AG08395 (cell line): ENCODE results near the gene NEGR1.

Source experiments
- DNase-seq: peaks from one replicate; pipeline ENCODE4 v3.0.0; 2012; ENCODE audit warnings: mixed read lengths, low spot score

NEGR1 gene

DNA sequence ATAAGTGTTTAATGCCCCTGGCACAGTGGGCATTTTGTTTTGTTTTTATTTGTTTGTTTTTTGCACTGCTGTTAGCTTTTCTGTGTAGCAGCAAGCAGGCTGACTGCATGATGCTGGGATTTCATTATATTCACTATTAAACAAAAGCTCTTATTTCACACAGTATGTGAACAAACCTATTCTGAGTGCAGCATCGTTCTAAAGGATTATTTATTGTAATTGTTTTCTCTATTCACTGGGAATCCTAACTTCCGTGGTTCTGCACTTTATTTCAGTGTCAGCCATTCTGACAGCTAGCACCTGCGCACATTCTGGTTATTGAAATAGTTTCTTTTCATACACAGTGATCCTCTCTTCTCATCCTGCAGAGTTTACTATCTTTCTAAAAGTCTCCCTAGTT lies 595.0 kb downstream of the NEGR1 start:
- no peak for DNase-seq

DNA sequence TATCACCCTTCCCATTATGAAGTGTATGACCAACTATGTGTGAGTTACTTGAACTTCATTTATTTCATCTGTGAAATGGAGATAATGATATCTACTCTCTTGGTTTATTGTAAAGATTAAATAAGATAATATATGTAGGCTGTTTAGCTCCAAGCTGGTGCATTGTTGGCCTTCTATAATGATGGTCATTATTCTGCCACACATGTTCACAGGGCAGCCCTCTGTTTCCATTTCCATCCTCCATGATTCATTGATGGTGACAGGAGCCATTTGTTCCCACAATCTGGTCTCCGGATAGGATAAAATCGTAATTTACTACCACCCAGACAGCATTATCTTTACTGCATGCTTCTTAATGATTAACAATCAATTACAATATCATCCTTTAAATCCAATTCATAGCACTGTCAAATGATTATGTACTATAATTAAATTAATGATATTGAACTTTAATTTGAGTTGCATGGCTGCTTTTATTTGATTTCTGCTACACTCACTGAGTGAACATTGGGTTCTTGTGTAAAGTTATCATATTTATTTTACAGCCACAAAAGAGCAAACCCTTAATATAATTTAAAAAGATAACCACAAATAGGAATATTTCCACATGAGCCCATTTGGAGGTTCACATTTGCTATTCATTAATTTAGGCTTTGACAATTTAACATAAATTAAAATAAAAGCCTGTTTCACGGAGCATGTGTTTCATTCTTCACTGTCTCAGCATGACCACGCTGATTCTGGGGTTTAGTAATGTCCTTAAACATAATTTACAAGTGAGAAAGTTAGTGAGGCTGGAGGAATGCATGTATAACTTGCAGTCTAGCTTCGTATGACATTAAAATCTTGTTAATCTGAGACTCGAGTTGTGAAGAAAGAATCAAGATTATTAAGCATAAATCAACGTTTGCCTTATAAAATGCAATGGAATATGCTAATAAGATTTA lies 605.1 kb downstream of the NEGR1 start:
- no peak for DNase-seq

DNA sequence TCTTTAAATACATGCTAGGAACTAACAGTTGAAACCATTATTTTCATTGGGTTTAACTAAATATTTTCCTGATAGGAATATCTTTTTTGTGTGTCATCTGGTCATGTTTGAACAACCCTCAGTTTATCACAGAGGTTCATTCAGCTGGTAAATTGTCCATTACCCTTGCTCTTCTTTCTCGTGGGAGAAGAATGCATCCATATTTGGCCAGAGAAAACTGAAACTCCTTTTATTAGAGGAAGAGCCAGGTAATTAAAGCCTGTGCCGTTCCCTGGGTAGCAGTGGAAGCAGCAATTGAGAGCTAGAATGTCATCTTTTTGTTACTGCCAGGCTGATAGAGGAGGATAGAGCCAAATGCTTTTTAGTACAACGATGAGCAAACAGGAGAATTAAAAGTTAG lies 614.3 kb downstream of the NEGR1 start:
- no peak for DNase-seq

DNA sequence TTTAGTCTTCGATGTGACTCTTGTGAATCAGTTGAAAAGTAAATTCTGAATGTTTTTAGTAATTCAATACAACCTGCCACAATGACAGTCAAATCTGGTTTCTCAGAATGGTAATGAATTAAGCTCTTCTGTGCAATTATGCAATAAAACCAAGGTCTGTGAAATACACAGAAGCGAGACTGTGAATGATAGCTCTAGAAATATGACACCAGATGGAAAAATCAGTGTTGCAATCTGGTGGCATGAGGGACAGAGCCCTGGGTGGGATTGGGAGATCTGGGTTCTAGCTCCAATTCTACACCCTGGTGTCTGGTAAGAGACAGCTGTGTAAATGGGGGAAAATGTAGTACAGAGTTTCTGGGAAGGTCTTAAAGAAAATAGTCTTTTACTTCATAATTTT lies 615.1 kb downstream of the NEGR1 start:
- DNase-seq: peak; percentile 7

DNA sequence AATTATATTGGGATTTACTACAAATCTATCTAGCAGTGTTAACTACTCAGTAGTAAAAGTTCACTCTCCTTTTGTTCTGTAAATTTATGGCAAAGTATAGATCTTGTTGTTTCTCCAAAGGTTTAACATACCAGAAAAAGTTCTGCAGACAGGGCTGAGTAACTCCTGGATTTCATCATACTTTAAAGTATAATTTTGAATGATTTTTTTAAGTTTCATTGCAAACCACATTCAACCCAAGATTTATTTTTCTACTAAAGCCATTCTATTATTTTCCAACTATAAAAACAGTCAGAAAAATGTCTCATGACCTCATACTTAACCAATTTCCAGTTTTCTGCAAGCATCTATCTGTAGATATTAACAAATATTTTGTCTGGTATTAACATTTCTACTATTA lies 615.7 kb downstream of the NEGR1 start:
- DNase-seq: no peak

DNA sequence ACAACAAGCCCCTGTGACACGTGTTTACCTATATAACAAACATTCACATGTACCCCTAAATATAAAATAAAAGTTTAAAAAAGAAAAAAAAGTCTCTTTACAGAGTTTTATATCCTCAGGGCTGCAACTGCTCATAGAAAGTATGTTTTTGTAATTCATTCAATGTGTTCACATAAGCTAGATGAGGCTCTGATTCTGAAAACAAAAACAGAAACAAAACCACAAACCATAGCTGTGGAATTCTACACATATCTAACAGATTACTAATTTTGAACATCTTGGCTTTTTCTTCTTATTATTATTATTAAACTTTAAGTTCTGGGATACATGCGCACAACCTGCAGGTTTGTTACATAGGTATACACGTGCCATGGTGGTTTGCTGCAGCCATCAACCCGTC lies 621.9 kb downstream of the NEGR1 start:
- peak; percentile 59 for DNase-seq

DNA sequence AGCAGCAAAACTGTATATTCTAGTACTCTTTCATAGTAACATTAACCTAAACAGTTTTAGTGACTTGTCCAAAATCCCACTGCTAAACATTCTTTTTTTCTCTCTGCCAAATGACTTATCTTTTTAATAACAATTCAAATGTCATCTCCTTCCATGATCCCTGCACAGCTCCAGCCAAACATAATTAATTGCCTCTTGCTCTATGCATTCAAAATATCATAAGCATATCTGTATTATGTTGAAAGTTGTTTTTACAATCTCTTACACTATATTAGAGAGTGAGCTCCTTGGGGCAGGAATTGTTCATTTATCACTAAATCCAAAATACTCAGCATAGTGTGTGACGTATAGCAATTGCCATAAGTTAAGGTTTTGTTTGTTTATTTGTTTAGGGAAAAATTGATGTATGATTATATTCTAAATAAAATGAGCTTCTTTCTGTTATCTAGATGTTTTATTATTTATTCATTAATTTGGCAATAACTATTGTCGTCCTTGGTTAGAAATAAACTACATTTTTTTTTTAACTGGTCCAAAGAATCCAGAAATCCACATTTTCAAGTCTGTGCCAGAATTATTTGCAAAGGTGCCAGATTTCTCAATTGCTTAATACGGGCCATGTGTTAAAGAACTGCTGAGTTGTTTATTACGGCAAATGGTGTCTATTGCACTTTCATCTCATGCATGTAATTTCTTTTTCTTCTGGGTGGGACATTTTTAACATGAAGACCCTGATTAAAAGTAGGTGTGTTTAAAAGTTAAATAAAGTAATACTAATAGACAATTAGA lies 624.3 kb downstream of the NEGR1 start:
- DNase-seq: peak; percentile 20

DNA sequence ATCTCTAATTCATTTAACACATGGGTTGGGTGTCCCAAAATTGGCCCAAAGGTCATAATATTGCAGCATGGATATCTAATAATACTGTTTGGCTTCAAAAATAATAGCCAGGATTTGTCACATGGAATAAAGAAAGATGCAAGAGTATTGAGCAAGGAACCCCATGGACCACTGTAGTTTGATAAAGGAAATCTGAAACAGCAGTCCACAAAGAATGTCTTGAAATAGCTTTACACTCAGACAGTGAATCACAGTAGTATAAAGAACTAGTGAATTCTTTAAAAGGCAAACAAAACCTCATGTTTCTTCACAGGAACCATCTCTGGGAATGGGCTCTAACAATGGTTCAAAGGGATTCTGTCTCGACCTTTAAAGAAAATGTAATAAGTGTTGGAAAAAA lies 625.4 kb downstream of the NEGR1 start:
- peak; percentile 42 for DNase-seq

DNA sequence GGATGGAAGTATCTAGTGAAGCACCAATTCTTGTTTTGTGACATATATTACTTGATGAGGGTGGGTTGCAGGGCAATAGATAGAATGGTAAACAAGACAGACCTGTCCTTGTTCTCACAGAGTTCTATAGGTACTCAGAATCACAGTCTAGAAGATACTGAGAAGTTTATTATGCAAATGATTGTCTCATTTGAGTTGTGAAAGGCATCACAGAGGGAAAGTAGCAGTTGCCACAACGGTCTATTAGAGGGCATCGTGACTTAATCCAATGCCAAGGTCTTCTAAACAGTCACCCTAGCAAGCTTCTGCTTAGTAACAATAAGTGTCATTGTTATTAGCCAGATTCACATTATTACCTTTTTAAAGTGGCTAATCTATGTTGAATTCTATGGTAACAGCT lies 626.7 kb downstream of the NEGR1 start:
- no peak for DNase-seq

DNA sequence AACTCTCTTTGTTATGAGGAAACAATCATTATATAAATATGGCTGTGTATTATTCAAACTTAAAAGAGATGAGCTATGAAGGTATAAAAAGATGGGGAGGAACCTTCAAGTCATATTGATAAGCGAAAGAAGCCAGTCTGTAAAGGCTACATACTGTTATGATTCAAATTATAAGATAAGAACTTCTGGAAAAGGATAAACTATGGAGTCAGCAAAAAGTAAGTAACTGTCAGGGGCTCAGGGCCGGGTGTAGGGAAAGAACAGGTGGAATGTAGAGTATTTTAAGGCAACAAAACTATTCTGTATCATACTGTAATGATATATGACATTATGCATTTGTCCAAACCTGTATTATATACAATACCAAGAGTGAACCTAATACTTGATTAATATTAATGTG lies 628.4 kb downstream of the NEGR1 start:
- DNase-seq: no peak

DNA sequence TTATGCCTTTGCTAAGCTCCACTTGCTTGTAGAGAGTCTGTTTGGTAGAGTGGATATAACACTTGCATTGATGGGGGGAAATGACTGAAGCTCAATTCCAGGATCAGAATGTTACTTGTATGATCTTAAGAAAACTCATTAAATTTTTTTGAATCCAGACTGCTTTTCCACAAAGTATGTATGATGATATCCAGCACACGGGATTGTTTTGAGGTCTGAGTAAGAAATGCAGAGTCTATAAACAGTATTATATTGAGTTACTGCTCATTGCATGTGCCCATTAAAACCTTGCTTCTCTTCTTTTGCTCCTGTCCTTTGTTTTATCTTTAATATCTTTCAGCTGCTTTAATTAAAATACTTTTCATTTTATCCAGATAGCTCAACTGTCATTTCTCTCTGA lies 631.1 kb downstream of the NEGR1 start:
- DNase-seq: no peak

DNA sequence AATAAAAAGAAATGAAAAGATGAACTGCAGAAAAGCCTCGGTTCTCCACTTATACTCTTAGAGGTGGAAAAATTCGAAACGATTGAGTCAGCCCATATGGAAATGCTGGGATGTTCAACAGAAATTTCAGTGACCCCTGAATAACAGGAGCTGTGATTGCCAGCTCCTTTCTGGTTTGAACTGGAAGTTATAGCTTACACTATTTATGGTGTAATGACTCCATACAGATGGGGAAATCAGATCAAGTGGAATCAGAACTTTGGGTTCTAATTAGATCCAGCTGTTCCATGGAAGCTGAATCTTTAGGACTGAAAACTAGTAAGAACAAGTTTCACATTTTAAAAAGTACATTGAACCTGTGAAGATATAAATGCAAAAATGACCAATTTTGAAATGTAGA lies 632.2 kb downstream of the NEGR1 start:
- DNase-seq: no peak

DNA sequence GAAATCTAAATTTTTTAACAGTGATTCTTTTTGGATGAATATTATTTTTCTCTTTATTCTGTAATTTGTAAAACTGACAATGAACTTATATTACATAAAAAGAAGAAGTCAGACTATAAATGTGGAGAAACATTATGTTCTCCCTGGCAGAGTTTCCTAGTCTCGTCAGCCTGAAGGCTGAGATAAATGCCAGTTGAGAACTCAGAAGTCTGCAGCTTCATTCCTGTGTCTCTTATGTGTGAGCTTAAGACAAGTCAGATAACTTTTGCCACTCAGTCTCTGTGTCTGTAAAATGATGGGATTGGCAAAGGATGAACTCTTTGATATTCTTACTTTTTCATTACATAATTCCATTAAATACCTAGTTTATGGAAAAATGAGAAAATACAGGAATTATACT lies 632.7 kb downstream of the NEGR1 start:
- DNase-seq: no peak

DNA sequence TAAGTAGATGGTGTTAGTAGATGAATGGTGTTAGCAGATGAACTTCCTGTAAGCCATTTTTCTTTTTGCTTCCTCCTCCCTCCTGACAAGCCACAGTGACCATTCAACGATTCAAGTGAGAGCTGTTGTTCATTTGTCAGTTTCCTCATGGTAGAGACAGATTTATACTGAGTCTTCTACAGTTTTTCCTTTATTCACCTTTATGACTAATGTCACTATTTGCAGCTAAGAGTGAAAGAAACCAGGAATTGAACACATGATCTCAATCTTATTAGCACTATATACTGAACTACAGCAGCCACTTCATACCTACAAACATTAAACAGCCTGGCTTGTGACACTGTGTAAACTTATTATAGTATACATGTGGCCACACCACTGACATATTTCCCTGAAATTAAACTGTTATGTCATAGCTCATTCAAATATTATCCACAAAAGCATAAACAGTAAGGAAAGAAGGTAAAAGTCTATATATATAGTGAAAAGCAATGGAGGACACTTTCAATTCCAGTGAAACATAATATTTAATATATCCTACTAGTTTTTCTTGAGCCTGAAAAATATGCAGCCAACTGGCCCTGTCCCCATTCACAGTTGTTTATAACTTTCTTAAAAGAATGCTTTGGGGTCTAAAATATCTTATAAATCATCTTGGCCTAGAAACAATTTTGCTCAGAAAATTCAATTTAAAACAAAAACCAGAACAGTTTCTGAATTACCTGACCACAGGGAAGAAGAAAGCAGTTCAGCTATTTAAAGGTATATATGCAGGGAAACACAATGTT lies 634.6 kb downstream of the NEGR1 start:
- DNase-seq: no peak

DNA sequence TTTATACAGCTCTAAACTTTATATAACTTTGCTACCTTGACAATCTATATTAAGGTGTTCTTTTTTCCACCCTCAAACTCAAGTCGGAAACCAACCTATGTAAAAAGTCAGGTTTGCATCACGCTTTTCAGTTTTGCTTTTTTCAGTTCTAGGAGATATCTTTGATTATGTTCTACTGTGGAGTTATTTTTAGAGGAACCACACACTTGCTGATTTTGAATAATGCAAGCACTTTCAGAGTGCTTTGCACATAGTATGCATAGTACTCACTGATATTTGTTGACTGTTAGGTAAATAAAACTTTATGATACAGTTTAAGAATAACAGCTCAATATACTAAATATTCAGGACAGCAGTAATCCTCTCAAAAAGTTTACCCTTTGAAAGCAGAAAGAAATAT lies 637.3 kb downstream of the NEGR1 start:
- DNase-seq: no peak

DNA sequence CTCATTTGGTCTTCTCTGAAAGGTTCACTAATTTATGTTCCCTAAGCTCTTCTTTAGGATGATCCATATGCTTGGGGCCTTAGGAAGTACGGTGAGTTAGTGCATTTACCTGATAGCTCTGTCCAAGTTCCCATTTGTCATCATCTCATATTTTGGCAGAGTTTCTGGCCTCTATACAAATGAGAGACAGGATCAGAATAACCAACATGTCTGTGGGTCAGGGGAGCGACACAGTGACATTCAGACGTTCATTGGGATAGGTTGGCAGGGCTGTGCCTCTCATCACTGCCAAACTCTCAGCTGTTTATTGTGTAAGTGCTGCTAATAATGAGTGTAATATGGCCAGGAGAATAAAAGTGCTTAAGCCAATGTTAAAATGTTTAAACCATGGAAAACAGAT lies 640.4 kb downstream of the NEGR1 start:
- DNase-seq: no peak

DNA sequence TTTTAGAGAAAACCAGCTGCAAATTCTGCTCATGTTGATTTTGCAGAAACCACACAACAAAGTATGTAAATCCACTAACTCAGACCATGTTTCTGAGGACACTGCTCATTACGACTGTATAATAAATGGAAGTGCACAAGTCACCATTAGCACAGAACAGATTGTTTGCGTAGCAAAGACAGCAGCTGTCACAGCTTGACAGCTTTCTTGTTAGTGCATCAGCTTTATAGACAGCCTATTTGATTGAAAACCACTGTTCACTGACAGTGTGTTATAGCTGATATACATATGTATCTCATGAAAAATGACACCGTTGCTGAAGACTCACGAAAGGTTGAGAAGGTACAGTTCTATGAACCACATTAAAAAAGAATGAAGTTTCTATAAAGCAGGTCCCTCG lies 641.3 kb downstream of the NEGR1 start:
- no peak for DNase-seq

DNA sequence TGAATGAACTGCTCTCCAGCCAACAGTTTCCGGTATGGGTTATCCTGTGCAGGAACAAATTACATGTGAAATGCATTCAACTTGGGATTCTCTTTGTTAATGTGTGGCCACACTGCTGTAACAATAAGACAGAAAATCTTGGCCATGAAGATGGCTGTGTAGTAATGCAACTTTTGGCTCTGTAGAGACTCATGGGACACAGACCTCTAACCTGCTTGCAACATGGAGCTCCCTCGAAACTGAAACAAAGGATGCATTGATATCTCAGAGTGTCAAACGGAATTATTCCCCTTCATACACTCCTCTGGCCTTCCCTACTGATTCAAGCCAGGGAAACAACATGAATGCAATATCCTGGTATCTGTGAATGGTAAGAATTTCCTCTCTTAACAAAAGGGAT lies 642.2 kb downstream of the NEGR1 start:
- DNase-seq: no peak

DNA sequence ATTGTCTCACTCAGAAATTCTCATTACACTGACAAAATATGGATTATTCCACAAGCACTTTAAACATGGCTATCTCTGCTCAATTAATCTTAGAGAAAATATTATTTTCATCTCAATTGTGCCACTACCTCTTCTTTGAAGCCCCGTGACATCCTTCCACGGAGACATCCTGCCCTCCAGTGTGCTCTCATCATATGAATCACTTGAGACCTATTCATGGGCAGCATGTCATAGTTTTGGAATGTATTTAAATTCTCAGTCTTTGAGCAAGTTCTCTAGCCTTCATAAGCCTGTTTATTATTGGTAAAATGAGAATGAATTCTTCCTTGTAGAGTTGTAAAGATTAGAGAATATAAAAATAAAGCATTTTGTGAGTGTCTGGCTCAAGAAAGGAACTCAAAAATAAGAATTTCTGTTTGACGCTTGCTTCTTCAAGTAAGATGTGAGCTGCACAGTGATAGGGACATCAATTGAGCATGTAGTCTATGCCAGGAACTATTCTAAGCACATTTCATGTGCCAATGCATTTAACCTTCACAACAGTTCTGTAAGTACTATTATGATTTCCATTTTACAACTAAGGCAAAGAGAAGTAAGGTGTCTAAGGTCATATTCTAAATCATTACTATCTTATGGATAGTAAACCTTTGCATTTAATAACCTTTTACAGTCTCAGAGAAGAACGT lies 644.1 kb downstream of the NEGR1 start:
- DNase-seq: peak; percentile 46

DNA sequence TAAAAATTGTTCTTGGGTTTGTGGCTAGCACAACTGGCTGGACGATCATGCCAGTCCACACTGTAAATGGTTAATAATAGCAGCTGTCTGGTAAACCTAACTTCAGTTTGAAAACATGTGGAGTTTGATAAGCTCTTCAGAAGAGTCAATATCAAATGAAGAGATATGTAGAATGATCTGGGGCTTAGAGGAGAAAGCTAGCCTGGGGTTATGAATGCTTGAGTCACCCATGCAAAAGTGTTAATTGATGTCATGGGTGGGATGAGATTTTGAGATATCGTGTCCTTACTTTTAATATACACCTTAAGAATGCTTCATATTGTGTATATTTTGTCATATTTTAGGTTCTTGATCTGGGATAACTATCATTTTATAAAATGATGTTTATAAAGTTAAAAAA lies 646.8 kb downstream of the NEGR1 start:
- DNase-seq: no peak

DNA sequence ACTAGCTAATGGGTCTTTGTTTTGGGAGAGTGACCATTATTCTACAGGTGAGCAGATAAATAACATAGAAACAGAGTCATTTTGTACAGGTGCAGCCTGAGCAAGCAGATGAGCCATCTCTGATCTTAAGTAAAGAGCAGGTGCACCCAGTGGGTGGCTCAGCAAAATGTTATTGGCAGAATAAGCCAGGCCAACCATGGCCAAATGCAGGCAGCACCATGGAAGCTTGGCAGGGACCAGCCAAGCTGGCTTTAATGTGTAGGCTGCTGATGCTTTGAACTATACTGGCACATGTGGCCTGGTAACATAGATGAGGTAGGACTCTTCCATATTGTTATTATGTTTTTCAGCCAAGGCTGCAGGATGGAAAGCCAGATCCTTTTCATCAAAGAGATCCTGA lies 648.2 kb downstream of the NEGR1 start:
- DNase-seq: no peak

DNA sequence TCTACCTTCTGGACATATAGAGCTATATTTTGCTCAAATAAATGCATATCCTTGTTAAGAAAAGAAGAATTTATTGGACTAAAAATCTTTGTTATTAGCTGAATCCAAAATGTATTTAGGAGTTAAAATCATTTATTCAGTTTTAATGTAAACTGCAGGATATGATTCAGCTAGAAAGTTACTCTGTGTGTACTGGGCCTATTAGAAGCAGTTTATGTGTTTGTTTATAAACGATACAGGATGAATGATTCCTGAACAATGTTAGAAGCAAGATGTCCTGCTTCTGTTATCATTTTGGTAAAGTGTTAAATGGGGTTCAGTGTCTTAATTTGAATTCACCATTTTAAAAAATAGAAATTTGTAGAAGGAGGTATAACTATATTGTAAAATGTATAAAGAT lies 652.3 kb downstream of the NEGR1 start:
- no peak for DNase-seq
